GM21717 (cell line): Measurements from ENCODE around the gene ITGB8.

Experiments
- ATAC-seq: cut with Tn5 transposase; IDR thresholded peaks from one replicate; pipeline ENCODE4 v1.9.1; 2021; ENCODE audit warnings: mild to moderate bottlenecking, moderate library complexity; ENCODE audit not compliant: unreplicated experiment

Gene ITGB8

GRCh38 chr7:20331910-20332813 lies 1.5 kb downstream of the ITGB8 start:
- ATAC-seq: no peak

- ATAC-seq: no peak
Measured at GRCh38 chr7:20338285-20338684, 7.6 kb downstream of the ITGB8 start.

- no peak for ATAC-seq
Measured at GRCh38 chr7:20340839-20341238, 10.1 kb downstream of the ITGB8 start.

- no peak for ATAC-seq
Measured at GRCh38 chr7:20343205-20343604, 12.5 kb downstream of the ITGB8 start.

- no peak for ATAC-seq
Measured at GRCh38 chr7:20343941-20344340, 13.2 kb downstream of the ITGB8 start.

- no peak for ATAC-seq
Measured at GRCh38 chr7:20344396-20344795, 13.7 kb downstream of the ITGB8 start.

- ATAC-seq: no peak
Measured at GRCh38 chr7:20346577-20346976, 15.9 kb downstream of the ITGB8 start.

- ATAC-seq: no peak
Measured at GRCh38 chr7:20347680-20348079, 17.0 kb downstream of the ITGB8 start.

GRCh38 chr7:20348125-20348807 lies 17.6 kb downstream of the ITGB8 start:
- ATAC-seq: no peak

- no peak for ATAC-seq
Measured at GRCh38 chr7:20350518-20350951, 19.8 kb downstream of the ITGB8 start.

GRCh38 chr7:20350996-20351692 lies 20.4 kb downstream of the ITGB8 start:
- no peak for ATAC-seq

- ATAC-seq: no peak
Measured at GRCh38 chr7:20351901-20352300, 21.2 kb downstream of the ITGB8 start.

GRCh38 chr7:20352573-20353306 lies 22.0 kb downstream of the ITGB8 start:
- no peak for ATAC-seq

- no peak for ATAC-seq
Measured at GRCh38 chr7:20354610-20355528, 24.2 kb downstream of the ITGB8 start.

- no peak for ATAC-seq
Measured at GRCh38 chr7:20358106-20358505, 27.4 kb downstream of the ITGB8 start.

- no peak for ATAC-seq
Measured at GRCh38 chr7:20358762-20359282, 28.1 kb downstream of the ITGB8 start.

- no peak for ATAC-seq
Measured at GRCh38 chr7:20359341-20359963, 28.8 kb downstream of the ITGB8 start.

GRCh38 chr7:20362574-20363253 lies 32.0 kb downstream of the ITGB8 start:
- ATAC-seq: no peak
